GM18526 (cell line): ENCODE data around the gene BRCC3.

Experiments
- POLR2A ChIP-seq: IDR thresholded peaks from 3 replicates; pipeline ENCODE4 v1.6.1; 2011; ENCODE audit not compliant: insufficient read length; ENCODE audit errors: extremely low read depth

Gene BRCC3

DNA sequence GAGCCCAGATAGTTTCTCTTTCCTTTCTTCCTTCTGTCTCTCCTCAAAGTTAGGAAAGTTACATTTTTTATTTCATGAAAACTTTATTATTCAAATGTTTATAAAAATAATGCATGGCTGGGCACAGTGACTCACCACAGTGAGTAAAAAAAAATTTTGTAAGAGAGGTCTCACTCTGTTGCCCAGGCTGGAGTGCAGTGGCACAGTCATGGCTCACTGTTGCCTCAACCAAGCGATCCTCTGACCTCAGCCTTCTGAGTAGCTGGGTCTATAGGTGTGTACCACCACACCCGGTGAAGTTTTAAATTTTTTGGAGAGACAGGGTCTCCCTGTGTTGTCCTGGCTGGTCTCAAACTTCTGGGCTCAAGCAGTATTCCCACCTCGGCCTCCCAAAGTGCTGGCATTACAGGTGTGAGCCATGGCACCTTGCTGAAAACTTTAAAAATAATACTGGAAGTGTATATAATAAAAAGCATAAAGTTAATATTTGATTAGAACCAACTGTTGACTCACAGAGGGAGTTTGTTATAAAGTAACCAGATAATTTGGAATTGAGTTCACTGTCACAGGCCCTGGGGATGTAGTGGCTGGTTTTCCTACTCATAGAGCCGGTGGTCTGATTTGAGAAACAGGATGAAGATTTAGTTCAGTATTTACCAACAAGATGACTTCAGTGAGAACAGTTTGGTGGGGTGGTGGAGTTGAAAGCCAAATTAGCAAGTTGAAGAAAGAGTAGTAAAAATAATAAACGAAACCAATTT is 18.4 kb upstream of the BRCC3 start:
- TF ChIP-seq POLR2A, result no peak

DNA sequence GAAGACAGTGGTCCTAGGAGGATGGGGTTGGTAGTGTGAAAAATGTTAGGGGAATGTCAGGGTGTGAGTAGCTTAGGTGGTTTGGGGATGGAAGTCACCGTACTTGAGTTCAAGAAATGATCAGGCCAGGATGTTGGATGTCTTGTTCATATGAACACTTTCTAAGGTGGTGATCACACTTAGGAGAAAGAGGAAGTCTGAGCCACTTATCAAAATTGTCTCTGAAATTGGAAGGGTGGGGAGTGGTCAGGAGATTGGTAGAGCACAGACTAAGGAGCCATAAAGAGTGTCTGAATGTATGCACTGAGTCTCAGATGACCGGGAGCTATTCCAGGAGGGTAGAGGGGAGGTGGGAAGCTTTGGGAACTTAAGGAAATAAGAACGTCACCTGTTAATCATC is 17.7 kb upstream of the BRCC3 start:
- TF ChIP-seq POLR2A, result no peak

DNA sequence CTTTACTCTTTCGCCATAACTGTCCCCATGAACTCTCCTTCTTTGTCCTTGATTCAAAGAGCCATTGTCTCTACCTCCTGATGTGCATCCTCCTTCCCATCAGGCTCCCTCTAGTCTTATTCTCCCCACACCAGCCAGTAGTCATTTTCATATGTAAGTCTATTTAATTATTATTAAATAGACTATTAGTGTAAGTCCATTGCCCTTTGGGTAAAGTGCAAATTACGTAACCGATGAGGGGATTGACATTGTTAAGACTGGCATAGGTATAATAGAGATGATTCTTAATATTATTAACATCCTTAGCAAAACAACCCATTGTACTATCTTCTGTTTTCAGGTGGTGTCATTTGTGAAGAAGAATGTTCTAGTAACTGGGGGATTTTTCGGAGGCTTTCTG is 17.1 kb upstream of the BRCC3 start:
- TF ChIP-seq POLR2A, result no peak

DNA sequence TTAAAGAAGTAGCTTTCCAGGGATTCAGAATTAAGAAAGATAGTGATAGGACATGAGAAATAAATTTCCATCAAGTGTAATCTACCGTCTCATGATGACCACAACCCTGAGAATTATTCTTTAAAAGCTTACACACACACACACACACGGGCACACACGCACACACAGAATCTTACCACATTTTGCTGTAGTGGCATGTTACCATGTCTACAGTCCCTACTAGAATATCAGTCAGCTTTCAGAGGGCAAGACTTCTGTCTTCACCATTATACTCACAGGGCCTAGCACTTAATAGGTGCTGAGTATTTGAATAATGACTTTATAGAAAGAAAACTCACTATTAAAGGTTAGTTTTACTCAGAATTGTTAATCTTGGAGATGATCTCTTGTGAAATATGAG is 15.8 kb upstream of the BRCC3 start:
- TF ChIP-seq POLR2A, result no peak

DNA sequence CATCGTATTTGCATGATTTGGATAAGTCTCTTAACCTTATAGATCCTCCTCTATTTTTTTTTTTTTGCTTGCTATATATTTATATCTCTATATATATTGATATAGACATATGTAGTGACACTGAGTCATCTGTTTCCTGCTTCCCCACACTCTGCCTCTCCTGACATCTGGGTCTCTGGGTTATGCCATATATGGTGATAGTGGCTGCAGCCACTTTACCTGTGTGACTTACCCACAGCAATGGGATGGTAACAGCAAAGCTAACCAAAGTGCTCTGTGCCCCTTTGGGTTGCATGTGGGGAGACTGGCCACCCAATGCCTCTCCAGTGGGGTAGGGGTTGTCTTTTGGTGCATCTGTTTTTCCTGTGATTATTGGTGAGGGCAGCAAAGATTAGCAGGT is 14.8 kb upstream of the BRCC3 start:
- TF ChIP-seq POLR2A, result no peak

DNA sequence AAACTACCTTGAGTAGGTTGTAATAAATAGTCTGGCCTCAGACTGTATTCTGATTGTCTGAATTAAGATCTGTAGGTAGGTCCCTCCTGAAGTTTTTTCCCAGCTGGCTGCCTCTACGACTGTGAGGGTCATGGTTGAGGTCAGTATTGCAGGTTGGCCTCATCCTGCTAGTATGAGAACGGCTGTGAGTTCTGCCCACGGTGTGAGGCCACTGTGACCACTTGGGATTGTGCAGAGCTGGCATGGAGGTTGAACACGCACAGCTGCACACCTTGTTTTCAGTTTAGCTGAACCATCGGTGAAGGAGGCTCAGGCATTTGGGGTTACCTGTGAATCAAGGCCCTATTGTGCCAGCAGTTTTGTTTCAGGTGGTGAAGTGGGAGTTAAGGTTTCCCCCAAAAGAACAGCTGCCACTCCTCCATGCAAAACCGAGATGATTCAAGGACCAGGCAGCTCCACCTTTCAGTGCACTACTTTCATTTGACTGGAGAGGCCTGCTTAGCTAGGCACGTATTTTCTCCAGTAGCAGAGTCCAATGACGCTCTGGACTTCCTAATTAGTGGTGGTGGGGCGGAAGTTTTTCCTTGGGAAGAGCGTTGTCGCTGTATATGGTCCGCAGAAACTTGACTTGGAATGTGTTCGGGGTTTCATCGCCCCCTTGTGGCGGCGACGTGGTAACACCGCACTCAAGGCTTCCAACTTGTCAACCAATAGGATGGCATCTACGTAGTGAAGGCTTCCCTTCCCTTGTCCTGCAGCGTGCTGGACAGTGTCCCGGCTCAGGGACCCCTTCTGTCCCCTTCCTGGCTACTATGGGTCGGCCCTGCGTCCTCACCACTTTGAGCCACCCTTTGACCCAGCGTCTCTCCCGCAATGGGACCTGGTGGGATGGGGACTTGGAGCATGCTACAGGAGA is 14.2 kb upstream of the BRCC3 start:
- TF ChIP-seq POLR2A, result no peak

DNA sequence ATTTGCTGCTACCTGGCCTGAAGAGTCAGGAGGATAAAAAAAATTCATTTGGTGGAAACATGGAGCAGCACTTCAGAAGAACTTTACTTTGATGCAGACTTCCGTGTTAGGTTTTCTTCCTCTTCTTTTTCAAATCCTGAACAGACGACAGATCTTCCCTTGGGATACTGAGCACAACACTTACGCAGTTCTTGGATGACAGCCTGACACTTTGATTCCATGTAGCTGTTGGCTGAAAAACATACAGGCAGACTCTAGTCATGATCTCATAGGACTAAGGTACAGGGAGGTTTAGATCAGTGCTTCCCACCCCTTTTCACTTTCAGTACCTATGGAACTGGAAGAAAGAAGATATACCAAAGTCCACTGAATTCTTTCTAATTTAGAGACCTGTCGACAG is 9.5 kb upstream of the BRCC3 start:
- no peak for TF ChIP-seq POLR2A

DNA sequence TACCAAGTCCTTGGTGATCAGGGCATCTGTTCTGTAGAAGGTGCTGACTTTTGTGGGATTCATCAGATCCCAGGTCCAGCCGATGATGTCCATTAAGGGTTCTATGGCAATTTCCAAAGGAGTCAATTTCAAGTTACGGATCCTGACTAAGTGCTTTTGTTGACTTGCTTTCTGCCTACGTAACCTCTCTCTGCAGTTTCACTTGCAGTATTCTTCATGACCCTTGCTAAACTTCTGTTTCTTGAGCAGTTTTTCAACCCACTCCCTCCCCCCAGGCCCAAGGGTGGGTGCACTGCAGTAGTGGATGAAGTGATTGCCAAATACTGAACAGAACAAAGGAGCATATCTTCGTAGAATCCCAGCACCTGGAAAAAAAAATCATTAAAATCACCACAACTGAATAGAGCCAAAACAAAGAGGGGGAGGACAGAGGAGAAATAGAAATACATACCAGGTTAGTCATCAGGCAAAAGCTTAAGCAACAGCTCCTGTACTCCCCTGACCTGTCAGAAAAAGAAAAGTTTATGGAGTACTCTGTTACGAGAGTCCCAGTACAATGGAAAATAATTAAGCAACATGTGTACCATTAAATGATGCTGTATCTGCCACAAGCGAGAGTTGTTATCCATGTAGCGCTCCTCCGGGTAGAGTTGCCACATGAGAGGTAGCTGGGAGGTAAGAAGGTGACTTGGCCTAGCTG is 6.1 kb upstream of the BRCC3 start:
- no peak for TF ChIP-seq POLR2A

DNA sequence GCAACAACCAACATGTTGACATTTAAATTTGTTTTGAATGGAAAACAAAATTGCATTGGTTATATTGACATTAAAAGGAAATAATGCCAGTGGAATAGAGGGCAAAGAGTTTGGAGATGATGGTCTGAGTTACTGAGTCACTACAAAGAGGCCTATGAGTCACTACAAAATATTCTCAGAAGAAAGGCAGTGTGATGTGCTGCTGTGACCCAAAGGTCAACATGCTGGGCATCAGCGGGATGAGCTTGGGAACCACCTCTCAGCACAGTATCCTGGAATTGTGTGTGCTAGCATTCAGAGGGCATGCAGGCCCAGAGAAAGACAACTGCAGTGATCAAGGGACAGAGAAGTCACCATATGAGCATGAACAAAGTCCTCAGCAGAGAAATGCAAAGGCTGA is 3.1 kb upstream of the BRCC3 start:
- no peak for TF ChIP-seq POLR2A

DNA sequence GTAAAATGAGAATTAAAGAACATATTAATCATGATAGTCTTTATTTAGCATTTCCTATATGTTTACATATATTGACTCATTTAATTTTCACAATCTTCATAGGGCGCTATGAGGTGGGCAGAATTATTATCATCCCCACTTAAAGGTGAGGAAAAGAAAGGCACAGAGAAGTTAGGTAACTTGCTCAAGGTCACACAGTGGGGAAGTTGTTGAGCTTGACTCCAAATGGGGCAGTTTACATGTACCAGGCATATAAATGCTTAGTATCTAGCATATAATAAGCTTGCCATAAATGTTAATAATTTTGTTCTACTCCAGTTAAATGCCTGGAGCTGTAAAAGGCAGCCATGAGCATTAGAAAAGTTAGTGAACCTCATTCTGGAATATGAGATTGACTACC is 1.9 kb upstream of the BRCC3 start:
- no peak for TF ChIP-seq POLR2A

DNA sequence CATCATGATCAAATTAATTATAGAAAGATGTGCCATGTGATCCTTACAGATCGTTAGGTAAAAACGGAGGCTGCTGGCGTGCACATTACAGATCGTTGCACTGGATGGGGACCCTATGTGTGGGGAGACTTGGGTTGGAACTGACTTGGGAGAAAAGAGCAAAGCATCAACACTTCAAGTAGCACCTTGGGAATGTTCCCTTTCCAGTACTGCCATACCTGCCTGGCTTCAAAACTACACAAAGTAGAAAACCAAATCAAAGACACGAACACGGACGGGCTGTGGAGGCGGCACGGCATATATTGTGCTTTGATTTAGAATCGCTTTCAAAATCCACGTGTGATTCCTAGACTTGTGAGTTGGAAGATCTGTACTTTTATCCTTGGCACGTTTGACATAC is 1.3 kb upstream of the BRCC3 start:
- no peak for TF ChIP-seq POLR2A

DNA sequence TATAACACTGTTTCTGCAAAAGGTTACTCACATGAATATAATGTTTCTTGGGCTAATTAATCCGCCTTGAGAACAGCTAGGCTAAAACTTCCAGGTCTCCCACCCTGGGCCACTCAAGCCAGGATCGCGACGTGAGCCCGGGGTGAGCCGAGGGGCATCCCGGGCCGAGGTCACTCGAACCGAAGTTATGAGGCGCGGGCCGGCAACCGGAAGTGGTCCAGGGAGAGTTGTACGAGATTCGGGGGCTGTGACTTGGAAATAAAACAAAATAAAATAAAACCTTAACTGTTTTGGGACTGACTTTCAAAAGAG is 689 bp upstream of the BRCC3 start:
- TF ChIP-seq POLR2A, result no peak

DNA sequence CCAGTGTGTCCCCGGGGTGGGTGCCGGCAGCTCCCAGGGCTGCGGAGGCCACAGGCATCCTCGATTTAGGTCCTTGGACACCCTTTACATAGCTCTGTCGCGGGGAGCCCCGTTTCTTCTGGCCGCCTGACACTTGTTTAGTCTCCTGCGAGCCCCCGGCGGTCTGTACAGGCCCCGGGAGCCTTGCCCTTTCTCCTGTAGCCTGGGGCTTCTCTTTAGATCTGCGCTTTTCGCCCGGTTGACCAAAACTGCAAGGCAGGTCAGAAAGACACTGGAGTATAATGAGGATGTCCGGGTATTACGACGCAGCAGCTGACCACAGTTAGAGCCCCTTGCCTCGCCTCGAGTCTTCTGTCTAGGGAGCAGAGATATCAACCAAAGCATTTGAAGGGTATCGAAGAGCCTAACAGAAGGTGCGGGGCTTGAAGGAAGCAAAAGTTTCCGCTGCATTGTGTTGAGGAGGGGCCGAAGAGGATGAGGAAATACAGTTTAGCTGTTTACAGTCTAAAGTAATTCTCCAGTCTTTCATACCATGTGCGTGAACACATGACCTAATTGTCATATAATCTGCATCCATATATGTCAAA is 479 bp downstream of the BRCC3 start:
- TF ChIP-seq POLR2A, result no peak

DNA sequence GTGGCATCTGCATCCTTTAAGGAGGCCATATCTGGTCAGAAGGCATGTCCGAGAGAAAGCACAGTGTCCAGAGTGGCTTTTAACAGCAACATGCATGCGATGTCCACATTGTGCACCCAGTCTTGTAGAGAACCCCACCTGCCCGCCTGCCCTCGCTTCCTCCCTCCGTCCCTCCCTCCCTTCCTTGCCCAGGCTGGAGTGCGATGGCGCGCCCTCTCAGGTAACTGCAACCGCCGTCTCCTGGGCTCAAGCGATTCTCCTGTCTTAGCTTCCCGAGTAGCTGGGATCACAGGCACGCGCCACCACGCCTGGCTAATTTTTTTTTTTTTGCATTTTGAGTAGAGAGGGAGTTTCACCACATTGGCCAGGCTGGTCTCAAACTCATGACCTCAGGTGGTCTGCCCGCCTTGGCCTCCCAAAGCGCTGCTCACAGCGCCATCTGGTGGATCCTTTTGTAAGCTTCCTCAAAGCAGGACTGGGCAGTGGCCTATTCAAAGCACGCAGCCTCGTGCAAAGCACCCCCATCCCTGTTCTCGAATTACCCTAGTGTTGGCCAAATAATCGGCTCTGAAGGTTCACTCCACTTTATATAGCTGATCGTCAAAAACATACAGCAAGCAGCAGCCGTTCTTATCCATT is 15.0 kb downstream of the BRCC3 start:
- TF ChIP-seq POLR2A, result no peak
